ENCODE data around the gene HES6.

The HES6 gene

DNA sequence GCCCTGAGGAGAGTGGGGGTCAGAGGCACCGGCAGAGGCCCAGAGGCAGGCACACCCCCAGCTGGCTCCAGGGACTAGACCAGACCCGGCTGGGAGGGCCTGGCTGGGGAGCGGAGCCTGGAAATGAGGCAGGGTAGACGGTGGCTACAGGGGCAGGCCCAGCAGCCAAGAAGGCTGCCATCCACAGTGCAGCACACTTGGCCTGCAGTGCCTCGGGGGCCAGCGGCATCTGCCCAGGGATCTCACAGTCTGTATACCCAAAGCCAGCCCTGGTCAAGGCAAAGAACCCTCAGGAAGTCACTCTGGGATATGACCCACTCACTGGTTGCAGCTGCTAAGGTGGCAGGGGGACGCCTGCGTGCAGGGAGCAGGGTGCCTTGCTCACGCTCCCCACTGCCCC, 30.8 kb upstream of the HES6 start:
- TF ChIP-seq, protein P1, sequence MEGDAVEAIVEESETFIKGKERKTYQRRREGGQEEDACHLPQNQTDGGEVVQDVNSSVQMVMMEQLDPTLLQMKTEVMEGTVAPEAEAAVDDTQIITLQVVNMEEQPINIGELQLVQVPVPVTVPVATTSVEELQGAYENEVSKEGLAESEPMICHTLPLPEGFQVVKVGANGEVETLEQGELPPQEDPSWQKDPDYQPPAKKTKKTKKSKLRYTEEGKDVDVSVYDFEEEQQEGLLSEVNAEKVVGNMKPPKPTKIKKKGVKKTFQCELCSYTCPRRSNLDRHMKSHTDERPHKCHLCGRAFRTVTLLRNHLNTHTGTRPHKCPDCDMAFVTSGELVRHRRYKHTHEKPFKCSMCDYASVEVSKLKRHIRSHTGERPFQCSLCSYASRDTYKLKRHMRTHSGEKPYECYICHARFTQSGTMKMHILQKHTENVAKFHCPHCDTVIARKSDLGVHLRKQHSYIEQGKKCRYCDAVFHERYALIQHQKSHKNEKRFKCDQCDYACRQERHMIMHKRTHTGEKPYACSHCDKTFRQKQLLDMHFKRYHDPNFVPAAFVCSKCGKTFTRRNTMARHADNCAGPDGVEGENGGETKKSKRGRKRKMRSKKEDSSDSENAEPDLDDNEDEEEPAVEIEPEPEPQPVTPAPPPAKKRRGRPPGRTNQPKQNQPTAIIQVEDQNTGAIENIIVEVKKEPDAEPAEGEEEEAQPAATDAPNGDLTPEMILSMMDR (IDR thresholded peaks at IDR 0.05; ENCODE audit: extremely low read depth, missing control alignments) = no peak
- no peak for DNase-seq (ENCODE audit: low spot score)

- TF ChIP-seq, protein P1 (IDR thresholded peaks at IDR 0.05; ENCODE audit: extremely low read depth, missing control alignments) = no peak
Measured at GRCh38 chr2:238269741-238270140, 29.9 kb upstream of the HES6 start.

DNA sequence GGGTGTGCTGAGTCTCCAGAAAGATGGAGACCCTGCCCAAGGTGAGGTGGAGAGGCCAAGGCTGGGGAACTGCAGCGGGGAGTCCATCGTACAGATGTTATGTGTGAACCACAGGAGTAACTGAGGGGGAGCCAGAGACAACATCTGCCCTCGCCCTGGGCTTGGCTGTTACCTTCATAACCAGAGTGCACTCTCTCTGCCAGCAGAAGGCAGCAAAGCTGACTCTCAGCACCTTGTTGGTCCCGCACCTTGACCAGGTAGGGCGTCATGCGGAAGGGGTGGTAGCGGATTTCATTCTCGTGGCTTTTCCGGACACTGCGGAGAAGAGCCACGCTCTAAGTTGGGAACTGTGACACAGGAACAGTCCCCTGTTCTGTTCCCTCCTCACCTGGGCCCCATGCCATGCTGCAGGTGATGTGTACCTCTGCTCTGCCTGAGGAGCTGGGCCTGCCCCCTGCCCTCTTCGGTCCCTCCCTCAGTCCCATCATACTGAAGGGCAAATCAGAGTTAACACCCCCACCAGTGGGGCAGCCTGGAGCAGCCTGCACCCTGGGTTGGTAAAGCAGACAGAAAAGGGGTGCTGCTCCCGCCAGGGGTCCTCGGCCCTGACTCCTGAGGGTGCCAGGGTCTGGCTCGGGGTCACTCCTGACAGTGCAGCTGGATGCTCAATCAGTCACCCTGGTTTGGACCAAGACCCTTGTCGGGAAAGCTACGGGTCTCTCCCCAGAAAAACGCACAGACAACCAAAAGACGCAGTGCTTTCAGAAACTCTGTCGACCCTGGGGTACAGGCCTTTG, 28.2 kb upstream of the HES6 start:
- no peak for DNase-seq (ENCODE audit: low spot score)
- TF ChIP-seq, protein P1 (IDR thresholded peaks at IDR 0.05; ENCODE audit: extremely low read depth, missing control alignments) = no peak

More at GRCh38 chr2:238269741-238270140, 29.9 kb upstream of the HES6 start:
- DNase-seq (ENCODE audit: low spot score) = no peak

DNA sequence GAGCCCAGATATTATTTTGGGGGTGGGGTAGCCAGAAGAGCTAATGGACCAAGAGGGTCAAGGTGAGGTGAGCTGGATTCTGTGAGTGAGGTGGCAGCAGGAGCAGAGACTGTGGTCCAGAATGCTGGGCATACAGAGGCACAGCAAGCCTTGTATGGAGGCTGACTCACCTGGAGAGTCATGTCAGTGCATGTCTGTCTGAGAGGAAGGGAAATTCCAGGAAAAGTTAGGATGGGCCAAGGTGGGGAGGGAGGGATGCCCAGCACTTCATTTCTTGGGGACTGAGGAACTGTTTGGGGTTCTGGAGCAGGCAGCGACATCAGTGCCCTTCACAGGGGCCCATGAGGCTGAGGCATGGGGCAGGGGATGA, 27.5 kb upstream of the HES6 start:
- no peak for DNase-seq (ENCODE audit: low spot score)
- TF ChIP-seq, protein P1 (IDR thresholded peaks at IDR 0.05; ENCODE audit: extremely low read depth, missing control alignments) = no peak

DNA sequence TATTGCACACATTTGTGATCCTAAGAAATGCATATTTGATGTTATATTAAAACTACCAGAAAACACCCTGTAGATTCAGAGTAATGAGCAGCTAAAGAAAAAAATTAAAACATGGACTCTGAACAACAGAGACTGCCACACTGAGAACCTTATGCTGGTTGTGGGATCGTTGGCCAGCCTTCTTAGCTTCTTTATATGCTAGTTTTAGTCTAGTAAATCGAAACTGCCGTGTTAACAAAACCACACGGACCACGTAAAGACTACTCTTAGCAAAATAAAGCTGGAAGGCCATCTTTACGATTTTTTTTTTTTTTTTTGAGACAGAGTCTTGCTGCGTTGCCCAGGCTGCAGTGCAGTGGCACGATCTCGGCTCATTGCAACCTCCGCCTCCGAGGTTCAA, 25.8 kb upstream of the HES6 start:
- no peak for DNase-seq (ENCODE audit: low spot score)
- TF ChIP-seq, protein P1 (IDR thresholded peaks at IDR 0.05; ENCODE audit: extremely low read depth, missing control alignments) = no peak

DNA sequence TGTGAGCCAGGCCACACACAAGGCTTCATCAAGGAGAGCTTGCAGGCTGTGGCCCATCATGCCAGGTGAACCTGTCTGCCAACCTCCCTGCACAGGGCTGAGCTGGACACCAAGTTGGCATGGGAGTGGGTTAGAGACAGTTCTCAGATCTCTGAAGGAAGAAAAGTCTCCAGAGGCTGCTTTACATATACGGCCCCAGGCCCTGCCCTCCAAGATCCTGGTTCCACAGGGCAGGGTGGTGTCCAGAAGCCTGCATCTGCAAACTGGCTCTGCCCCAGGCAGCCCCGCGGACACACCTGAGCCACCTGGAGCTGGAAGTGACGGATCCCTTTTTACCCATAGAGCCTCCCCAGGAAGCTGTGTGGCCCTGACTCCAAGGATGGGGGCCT, 24.2 kb upstream of the HES6 start:
- DNase-seq (ENCODE audit: low spot score) = no peak
- TF ChIP-seq, protein P1 (IDR thresholded peaks at IDR 0.05; ENCODE audit: extremely low read depth, missing control alignments) = no peak

- TF ChIP-seq, protein P1 (IDR thresholded peaks at IDR 0.05; ENCODE audit: extremely low read depth, missing control alignments) = peak; percentile 75
- DNase-seq (ENCODE audit: low spot score) = peak; percentile 84
Measured at GRCh38 chr2:238263204-238264071, 23.6 kb upstream of the HES6 start.

All from GM20000 (cell line).